ENCODE data around the gene UBE2V1.
"Not testable (repeated sequence)": the region's sequence is repeated elsewhere in the genome, so short reads cannot be mapped to it uniquely, and the experiment has no call there.

UBE2V1 gene

DNA sequence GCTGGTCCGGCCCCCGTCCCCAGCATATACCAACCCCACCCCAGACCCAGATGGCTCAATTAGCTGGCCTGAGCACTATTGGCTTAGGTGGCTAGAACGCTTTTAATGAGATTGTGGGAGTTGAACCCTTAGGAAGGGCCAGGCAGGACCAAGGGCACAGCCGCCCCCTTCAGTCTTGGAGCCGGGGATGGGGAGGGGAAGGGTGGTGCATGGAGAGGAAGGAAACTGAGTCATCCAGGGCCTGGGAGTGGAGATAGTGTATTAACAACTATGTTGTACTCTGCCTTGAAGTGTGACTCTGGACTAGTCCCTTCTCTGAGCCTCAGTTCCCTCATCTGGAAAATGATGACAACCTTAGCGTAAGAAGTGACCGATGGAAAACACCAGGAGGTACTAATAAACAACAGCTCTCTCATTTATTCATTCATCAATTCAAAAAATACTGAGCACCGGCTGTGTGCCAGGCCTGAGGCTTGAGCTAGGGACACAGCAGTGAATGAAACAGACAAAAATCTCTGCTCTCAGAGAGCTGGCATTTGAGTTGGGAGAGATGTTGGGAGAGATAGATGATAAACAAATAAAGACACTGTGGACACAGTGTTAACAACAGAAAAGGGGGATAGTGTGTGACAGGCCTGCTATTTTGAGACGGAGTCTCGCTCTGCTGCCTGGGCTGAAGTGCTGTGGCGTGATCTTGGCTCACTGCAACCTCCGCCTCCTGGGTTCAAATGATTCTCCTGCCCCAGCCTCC is 29.0 kb upstream of the UBE2V1 start:
- H3K36me3 Mint-ChIP-seq = peaks cover 61% of the 10 kb centered on the region
- no peak overlapping the region for H3K27ac Mint-ChIP-seq
- no peak for ATAC-seq

DNA sequence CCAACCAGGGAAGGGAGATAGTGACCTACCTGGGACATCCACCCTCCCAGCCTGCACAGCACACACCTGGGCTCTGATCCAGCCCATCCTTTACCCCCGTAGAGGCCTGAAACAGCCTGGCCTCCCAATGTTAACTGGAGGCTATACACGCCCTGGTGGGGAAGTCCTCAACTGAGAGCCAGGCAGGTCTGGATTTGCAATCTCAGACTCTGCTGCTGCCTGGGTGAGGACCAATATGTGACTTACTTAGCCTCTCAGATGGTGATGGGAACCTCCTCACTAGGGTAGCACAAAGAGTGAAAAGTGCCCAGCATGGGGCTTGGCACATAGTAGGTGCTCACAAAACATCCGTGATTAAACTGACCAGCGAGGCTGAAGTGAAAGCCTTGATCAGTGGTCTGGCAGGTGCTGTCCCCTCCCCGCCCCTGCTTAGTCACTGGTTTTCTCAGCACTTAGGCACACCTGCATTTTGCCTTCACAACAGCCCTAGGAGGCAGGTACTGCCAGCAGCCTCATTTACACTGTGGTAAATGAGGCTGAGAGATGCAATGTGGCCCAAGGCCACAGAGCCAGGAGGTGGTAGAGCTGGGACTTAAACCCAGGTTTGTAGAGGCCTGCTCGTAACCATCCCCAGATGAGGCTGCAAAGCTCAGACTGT is 28.2 kb upstream of the UBE2V1 start:
- no peaks in the 10 kb centered on the region for H3K9me3 Mint-ChIP-seq
- ATAC-seq = no peak
- peaks cover 40% of the 10 kb centered on the region for H3K4me1 Mint-ChIP-seq
- no peak overlapping the region for H3K27ac Mint-ChIP-seq
- peaks cover 56% of the 10 kb centered on the region for H3K36me3 Mint-ChIP-seq
- no peak overlapping the region for H3K4me3 Mint-ChIP-seq
- no peaks in the 10 kb centered on the region for H3K27me3 Mint-ChIP-seq

More for the DNA sequence above, 29.0 kb upstream of the UBE2V1 start:
- no peaks in the 10 kb centered on the region for H3K9me3 Mint-ChIP-seq
- no peak overlapping the region for H3K4me3 Mint-ChIP-seq
- no peaks in the 10 kb centered on the region for H3K27me3 Mint-ChIP-seq
- H3K4me1 Mint-ChIP-seq = peaks cover 48% of the 10 kb centered on the region

DNA sequence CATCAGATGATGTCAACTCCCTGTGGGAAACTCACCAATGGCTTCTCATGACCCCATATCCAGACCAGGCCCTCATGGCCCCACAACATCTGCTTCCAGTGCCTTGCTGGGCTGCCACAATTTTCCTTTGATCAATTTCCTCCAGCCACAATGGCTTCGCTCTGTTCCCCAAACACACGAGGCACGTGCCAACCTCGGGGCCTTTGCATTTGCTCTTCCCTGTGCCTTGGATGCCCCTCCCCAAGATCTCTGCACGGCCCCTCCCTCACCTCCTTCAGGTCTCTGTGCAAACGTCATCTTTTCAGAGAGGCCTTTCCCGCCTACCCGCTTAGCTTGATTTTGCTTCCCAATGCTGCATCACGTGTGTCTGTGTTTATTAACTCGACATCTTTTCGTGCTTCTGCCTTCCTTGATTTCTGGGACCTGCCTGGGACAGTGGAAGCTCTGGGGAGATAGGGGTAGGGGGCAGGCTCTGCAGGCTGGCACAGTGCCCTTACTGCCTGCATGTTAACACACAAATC is 27.4 kb upstream of the UBE2V1 start:
- no peak overlapping the region for H3K27ac Mint-ChIP-seq
- ATAC-seq = no peak
- H3K36me3 Mint-ChIP-seq = peaks cover 53% of the 10 kb centered on the region
- H3K27me3 Mint-ChIP-seq = no peaks in the 10 kb centered on the region
- no peak overlapping the region for H3K4me3 Mint-ChIP-seq
- H3K4me1 Mint-ChIP-seq = peaks cover 35% of the 10 kb centered on the region
- no peaks in the 10 kb centered on the region for H3K9me3 Mint-ChIP-seq

- Mint-ChIP-seq H3K27me3 (no peaks in the 10 kb centered on the region), H3K4me3 (no peak overlapping the region), H3K27ac (no peak overlapping the region), H3K4me1 (peaks cover 35% of the 10 kb centered on the region), H3K9me3 (no peaks in the 10 kb centered on the region), H3K36me3 (peaks cover 58% of the 10 kb centered on the region)
- no peak for ATAC-seq
Measured at GRCh38 chr20:50138479-50139393, 25.8 kb upstream of the UBE2V1 start.

DNA sequence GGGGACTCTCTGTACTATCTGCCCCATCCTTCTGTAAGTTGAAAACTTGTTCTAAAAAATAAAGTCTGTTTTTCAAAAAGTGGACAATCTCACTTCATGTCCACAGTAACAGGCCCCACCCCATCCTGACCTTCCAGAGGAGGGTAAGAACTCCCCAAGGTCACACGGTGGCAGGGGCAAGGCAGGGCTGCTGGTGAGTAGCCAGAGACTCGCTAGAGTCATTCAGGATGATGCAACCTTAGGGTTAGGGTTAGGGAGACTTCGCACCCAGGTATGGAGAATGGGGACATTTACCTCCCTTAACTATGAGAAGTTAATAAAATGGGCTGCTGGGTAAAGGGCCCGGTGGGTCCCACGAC is 25.1 kb upstream of the UBE2V1 start:
- Mint-ChIP-seq H3K27ac (no peak overlapping the region), H3K27me3 (no peaks in the 10 kb centered on the region), H3K9me3 (no peaks in the 10 kb centered on the region), H3K36me3 (peaks cover 57% of the 10 kb centered on the region), H3K4me3 (no peak overlapping the region), H3K4me1 (peaks cover 31% of the 10 kb centered on the region)
- no peak for ATAC-seq

GRCh38 chr20:50137702-50138101 is 24.8 kb upstream of the UBE2V1 start:
- Mint-ChIP-seq H3K36me3 (peaks cover 53% of the 10 kb centered on the region), H3K4me1 (peaks cover 27% of the 10 kb centered on the region)
- not testable (repeated sequence) for H3K4me3 Mint-ChIP-seq, ATAC-seq, H3K27me3 Mint-ChIP-seq, H3K27ac Mint-ChIP-seq, H3K9me3 Mint-ChIP-seq

DNA sequence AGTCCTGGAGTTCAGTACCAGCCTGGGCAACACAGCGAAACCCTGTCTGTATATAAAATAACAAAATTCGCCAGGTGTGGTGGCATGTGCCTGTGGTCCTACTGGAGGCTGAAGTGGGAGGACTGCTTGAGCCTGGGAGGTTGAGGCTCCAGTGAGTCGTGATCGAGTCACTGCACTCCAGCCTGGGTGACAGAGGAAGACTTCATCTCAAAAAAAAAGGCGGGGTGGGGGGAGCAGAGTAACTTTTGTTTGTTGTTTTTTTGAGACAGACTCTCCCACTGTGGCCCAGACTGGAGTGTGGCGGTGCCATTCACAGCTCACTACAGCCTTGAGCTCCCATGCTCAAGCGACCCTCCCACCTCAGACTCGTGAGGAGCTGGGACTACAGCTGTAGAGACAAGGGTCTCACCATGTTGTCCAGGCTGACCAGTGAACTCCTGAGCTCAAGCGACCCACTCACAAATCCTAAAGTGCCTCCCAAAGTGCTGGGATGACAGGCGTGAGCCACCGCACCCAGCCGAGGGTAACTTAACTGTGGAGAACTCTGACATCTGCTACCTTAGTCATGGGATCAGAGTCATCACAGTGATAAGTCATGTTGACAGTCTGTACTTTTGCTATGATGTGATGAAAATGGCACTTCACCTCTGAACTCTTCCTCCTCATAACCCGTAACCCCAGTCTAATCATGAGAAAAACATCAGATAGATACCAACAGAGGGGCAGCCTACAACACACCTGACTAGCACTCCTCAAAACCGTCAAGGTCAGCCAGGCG is 24.1 kb upstream of the UBE2V1 start:
- Mint-ChIP-seq H3K4me3 (no peak overlapping the region), H3K27ac (no peak overlapping the region), H3K9me3 (no peaks in the 10 kb centered on the region), H3K27me3 (no peaks in the 10 kb centered on the region), H3K36me3 (peaks cover 53% of the 10 kb centered on the region), H3K4me1 (peaks cover 20% of the 10 kb centered on the region)
- no peak for ATAC-seq

- Mint-ChIP-seq H3K36me3 (peaks cover 53% of the 10 kb centered on the region), H3K4me1 (peaks cover 18% of the 10 kb centered on the region)
- H3K27ac Mint-ChIP-seq, H3K9me3 Mint-ChIP-seq, H3K27me3 Mint-ChIP-seq, H3K4me3 Mint-ChIP-seq, ATAC-seq: not testable (repeated sequence)
Measured at GRCh38 chr20:50135157-50135556, 22.2 kb upstream of the UBE2V1 start.

DNA sequence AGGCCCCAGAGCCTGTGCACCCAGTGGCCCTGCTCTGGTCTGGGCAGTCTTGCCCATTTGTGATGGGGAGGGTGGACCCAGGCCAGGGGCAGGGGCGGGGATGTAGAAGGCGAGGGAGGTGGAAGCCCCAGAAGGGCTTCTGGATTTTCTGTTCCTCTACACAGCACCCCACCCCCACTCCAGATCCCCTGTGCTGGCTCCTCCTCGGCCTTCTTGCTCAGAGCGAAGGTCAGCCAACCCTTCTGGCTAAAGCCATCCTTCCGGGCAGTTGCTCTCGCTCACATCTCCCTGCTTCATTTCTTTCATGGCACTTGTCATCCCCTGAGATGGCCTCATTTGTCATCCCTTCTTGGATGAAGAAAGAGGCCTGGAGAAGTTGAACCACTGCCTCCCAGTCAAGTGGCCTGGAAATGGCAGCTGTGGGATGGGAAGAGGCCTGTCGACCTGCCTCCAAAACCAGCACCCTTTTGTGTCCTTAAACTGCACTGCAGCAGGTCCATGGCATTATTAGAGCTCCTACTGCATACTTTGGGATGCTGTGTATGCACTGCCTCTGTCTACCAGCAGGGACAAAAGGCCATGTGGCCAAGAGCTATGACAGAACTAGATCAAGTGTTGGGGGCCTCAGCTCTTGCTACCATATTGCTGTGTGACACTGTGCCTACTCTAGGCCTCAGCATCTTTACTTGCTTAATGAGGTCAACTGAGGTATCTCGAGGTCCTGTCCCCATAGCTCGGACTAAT is 20.7 kb upstream of the UBE2V1 start:
- Mint-ChIP-seq H3K36me3 (peaks cover 55% of the 10 kb centered on the region), H3K27me3 (no peaks in the 10 kb centered on the region), H3K9me3 (no peaks in the 10 kb centered on the region), H3K27ac (no peak overlapping the region), H3K4me1 (peaks cover 7% of the 10 kb centered on the region), H3K4me3 (no peak overlapping the region)
- no peak for ATAC-seq

GRCh38 chr20:50133041-50133440 is 20.1 kb upstream of the UBE2V1 start:
- no peak overlapping the region for H3K4me3 Mint-ChIP-seq
- H3K4me1 Mint-ChIP-seq = peaks cover 7% of the 10 kb centered on the region
- H3K27ac Mint-ChIP-seq = no peak overlapping the region
- H3K27me3 Mint-ChIP-seq = no peaks in the 10 kb centered on the region
- no peaks in the 10 kb centered on the region for H3K9me3 Mint-ChIP-seq
- H3K36me3 Mint-ChIP-seq = peaks cover 62% of the 10 kb centered on the region
- ATAC-seq = no peak

DNA sequence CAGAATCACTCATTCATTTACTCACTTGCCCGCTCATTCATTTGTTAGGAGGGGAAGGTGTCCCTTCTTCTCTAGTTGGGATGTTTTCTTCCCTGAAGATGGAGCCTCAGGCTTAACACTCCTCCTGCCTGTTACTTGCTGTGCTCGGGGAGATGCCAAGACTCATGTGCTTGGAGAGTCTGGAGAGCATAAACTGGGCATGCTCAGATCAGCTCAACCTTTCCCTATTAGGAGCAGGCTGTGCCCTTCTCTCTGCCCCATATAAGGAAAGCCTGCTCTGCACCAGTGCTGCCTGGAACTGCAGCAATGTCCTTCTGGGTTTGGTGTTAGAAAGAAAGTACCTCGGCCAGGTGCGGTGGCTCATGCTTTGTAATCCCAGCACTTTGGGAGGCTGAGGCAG is 18.0 kb upstream of the UBE2V1 start:
- Mint-ChIP-seq H3K4me1 (peaks cover 7% of the 10 kb centered on the region), H3K4me3 (no peak overlapping the region), H3K9me3 (no peaks in the 10 kb centered on the region), H3K27me3 (no peaks in the 10 kb centered on the region), H3K36me3 (peaks cover 71% of the 10 kb centered on the region), H3K27ac (no peak overlapping the region)
- no peak for ATAC-seq

GRCh38 chr20:50130356-50130723 is 17.4 kb upstream of the UBE2V1 start:
- ATAC-seq = no peak
- Mint-ChIP-seq H3K9me3 (no peaks in the 10 kb centered on the region), H3K4me1 (peaks cover 7% of the 10 kb centered on the region), H3K36me3 (peaks cover 77% of the 10 kb centered on the region), H3K4me3 (no peak overlapping the region), H3K27ac (no peak overlapping the region), H3K27me3 (no peaks in the 10 kb centered on the region)

DNA sequence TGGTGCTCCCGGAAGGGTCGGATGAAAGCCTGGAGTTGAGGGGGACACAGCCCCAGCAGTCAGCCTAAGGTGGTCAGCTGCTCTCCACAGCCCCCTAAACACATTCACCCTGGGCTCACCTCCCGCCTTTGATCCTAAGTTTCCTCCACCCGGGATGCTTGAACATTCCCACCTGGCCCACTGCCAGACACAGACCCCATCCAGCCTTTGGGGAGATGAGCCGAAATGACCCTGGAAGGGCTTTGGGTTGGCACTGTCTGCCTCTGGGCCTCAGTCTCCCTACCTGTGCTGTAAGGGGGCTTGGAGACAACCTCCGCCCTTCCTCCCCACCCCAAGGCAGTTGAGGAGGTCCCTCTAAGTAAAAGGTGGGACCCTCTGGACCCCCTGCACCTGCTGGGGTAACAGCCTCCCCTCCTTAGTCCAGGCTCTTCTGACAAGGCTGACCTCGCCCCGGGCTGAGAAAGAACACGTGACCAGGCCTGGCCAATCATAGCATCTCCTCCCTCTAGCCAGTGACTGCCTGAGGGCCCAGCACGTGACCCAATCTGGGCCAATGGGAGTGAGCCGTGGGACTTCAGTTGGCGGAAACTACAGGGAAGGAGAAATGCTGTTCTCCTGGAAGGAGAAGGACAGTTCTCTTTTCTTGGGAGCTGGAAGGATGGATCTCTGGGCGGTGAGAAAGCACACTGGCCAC is 16.9 kb upstream of the UBE2V1 start:
- Mint-ChIP-seq H3K27ac (no peak overlapping the region), H3K36me3 (peaks cover 83% of the 10 kb centered on the region), H3K9me3 (no peaks in the 10 kb centered on the region), H3K27me3 (no peaks in the 10 kb centered on the region), H3K4me1 (peaks cover 7% of the 10 kb centered on the region), H3K4me3 (no peak overlapping the region)
- no peak for ATAC-seq

DNA sequence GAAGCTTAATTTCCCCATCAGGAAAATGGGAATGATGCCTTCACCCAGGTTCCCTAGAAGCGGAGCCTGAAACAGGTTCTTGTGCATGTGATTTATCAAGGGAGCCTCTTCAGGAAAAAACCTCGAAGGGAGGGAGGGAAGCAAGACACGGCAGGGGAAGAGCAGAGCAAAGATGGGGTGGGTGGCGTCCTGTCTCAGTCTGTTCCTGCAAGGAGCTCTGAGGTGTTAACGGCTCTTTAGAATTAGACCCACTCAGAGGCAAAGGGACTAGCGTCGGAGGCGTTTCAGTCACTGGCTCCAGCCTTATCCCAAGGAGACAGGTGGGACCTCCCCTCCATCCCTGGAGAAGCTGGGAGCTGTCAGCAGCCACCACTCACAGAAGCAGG is 15.6 kb upstream of the UBE2V1 start:
- Mint-ChIP-seq H3K4me3 (no peak overlapping the region), H3K27me3 (no peaks in the 10 kb centered on the region), H3K36me3 (peaks cover 88% of the 10 kb centered on the region), H3K9me3 (no peaks in the 10 kb centered on the region), H3K27ac (no peak overlapping the region), H3K4me1 (peaks cover 7% of the 10 kb centered on the region)
- no peak for ATAC-seq
